Natural killer cell (primary cell): ENCODE results near the gene SF3A1. TPM values are rescaled to one million over a fixed set of nuclear protein-coding genes. Genes with fewer than 3 reads are reported as not detected.

Source experiments
- ATAC-seq, 3 donors: fragments of 150-1000 bp in 2 of 3; fragments of 200-7000 bp in 1 of 3; cut with Tn5 transposase; 1 replicate in 1 of 3; 2 replicates in 2 of 3; pipeline ENCODE4 v1.10.0; 2021; ENCODE audit warnings: mild to moderate bottlenecking in 2 of 3, moderate library complexity in 2 of 3
- DNase-seq, 2 donors: peaks; one replicate each; pipeline versions ENCODE4 v3.0.0 to v3.0.0-alpha.2; 2013 to 2021; ENCODE audit warnings: mixed read lengths in 1 of 2
- H3K27ac ChIP-seq: one replicate; pipeline ENCODE4 v1.5.1; 2013; ENCODE audit warnings: mild to moderate bottlenecking, low read length
- H3K27me3 ChIP-seq: one replicate; pipeline ENCODE4 v1.6.1; 2013; ENCODE audit warnings: low read length; ENCODE audit not compliant: control insufficient read depth, insufficient read depth
- H3K36me3 ChIP-seq: one replicate; pipeline ENCODE4 v1.6.1; 2013; ENCODE audit warnings: low read length; ENCODE audit not compliant: control insufficient read depth, insufficient read depth
- H3K4me1 ChIP-seq: one replicate; pipeline ENCODE4 v1.6.1; 2013; ENCODE audit warnings: low read length; ENCODE audit not compliant: control insufficient read depth, insufficient read depth
- H3K4me3 ChIP-seq: one replicate; pipeline ENCODE4 v1.5.1; 2013; ENCODE audit warnings: low read length
- H3K9me3 ChIP-seq: one replicate; pipeline ENCODE4 v1.6.1; 2013; ENCODE audit warnings: low read length; ENCODE audit not compliant: control insufficient read depth, insufficient read depth
- H3K27ac Mint-ChIP-seq, 2 donors: one replicate each; pipeline ENCODE4 v1.8.0; 2022; ENCODE audit warnings: mild to moderate bottlenecking in 2 of 2, mixed read lengths in 2 of 2, moderate library complexity in 1 of 2
- H3K27me3 Mint-ChIP-seq, 2 donors: one replicate each; pipeline ENCODE4 v1.8.0; 2022; ENCODE audit warnings: low read depth in 2 of 2, mixed read lengths in 2 of 2
- H3K36me3 Mint-ChIP-seq: one replicate; pipeline ENCODE4 v1.8.0; 2022; ENCODE audit warnings: mixed read lengths
- H3K4me1 Mint-ChIP-seq, 2 donors: one replicate each; pipeline ENCODE4 v1.8.0; 2022; ENCODE audit warnings: mixed read lengths in 2 of 2
- H3K4me3 Mint-ChIP-seq: one replicate; pipeline ENCODE4 v1.8.0; 2022; ENCODE audit warnings: mild to moderate bottlenecking, moderate library complexity, mixed read lengths
- H3K9me3 Mint-ChIP-seq, 2 donors: one replicate each; pipeline ENCODE4 v1.8.0; 2022; ENCODE audit warnings: mixed read lengths in 2 of 2
- WGBS: methylation state at CpG from one replicate; pipeline ENCODE4 v1.1.7; 2013; ENCODE audit warnings: missing lambda C conversion rate; ENCODE audit not compliant: insufficient coverage; 5-methylcytosine and 5-hydroxymethylcytosine counted together
- intact Hi-C: fragments of 100-400 bp; cut with micrococcal nuclease; formaldehyde crosslinking; loops from one replicate; pipeline ENCODE4 v1.14.2; 2022
- total RNA-seq, 4 donors: library from RNA; stranded (reverse); fragments of 120-200 nt in 1 of 4; gene quantifications; one replicate each; pipeline versions ENCODE4 v1.2.3 to v1.2.4, GENCODE V29; 2013 to 2022
- TF ChIP-seq, protein P1 (sequence below): fragments of 200-600 bp; IDR thresholded peaks from one replicate; pipeline ENCODE4 v1.8.0; 2022; ENCODE audit warnings: antibody characterized with exemption

SF3A1 gene
- total RNA-seq, result 100 to 1,000 TPM; 309 to 340 (median 319) TPM
- 79.2 TPM for total RNA-seq (2013)

GRCh38 chr22:30356449-30357235 lies at the start of gene SF3A1, which contains the start of gene CCDC157:
SF3A1 (minus strand) TSS chr22:30356894; CDS start chr22:30356792, 102 bp downstream.
CCDC157 (plus strand) TSS chr22:30357007; CDS start chr22:30366001, 8,994 bp downstream.
- TF ChIP-seq, protein P1, sequence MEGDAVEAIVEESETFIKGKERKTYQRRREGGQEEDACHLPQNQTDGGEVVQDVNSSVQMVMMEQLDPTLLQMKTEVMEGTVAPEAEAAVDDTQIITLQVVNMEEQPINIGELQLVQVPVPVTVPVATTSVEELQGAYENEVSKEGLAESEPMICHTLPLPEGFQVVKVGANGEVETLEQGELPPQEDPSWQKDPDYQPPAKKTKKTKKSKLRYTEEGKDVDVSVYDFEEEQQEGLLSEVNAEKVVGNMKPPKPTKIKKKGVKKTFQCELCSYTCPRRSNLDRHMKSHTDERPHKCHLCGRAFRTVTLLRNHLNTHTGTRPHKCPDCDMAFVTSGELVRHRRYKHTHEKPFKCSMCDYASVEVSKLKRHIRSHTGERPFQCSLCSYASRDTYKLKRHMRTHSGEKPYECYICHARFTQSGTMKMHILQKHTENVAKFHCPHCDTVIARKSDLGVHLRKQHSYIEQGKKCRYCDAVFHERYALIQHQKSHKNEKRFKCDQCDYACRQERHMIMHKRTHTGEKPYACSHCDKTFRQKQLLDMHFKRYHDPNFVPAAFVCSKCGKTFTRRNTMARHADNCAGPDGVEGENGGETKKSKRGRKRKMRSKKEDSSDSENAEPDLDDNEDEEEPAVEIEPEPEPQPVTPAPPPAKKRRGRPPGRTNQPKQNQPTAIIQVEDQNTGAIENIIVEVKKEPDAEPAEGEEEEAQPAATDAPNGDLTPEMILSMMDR, result no peak
- H3K4me3 ChIP-seq, result peak within 1 kb of the TSS; percentile 96
- peak within 1 kb of the TSS; percentile 97 for H3K4me3 Mint-ChIP-seq
- H3K9me3 Mint-ChIP-seq, result no peaks in the 10 kb centered on the region
- intact Hi-C loops, result loop anchor here (1.0 to 2.0 kb wide), 4 partner anchors 29 to 89 kb away; partner anchors contain the start of gene MTFP1
- DNase-seq (peak; percentile 89 to 95), ATAC-seq (peak; percentile 84 to 94 (median 84))
- peak within 1 kb of the TSS; percentile 88 for H3K27ac ChIP-seq
- H3K27ac Mint-ChIP-seq, result peak within 1 kb of the TSS; percentile 89 to 92
- under 1% methylated on average over 91 of the region's 91 CpGs for WGBS
- H3K36me3 ChIP-seq, result peaks cover 15% of the 10 kb centered on the region
- peaks cover 59% of the 10 kb centered on the region in 2 donors for H3K4me1 Mint-ChIP-seq
- peaks cover 0 to 3% of the 10 kb centered on the region in 2 donors for H3K27me3 Mint-ChIP-seq
- H3K4me1 ChIP-seq, result peaks cover 50% of the 10 kb centered on the region
- H3K9me3 ChIP-seq, result no peaks in the 10 kb centered on the region
- no peaks in the 10 kb centered on the region for H3K27me3 ChIP-seq
- H3K36me3 Mint-ChIP-seq, result no peaks in the 10 kb centered on the region

DNA sequence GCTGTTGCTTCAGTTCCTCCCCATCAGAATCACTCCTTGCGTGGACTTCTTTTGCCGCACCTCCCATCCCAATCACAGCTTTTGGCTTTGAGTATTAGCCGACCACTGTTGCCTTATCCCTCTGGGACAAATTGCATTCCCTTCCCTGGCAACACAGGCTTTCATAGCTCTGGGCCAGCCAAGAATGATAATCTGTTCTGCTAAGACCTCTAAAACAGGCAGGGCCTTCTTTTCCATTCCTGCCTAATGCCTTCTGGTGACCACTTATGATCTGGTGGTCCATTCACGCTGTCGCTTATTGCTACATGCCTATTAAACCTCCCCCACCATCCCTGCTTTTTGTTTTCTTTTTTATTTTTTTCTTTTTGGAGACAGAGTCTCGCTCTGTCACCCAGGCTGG lies 49.7 kb upstream of the SF3A1 start:
- Mint-ChIP-seq H3K27ac (no peak overlapping the region), H3K27me3 (no peaks in the 10 kb centered on the region), H3K9me3 (no peaks in the 10 kb centered on the region), H3K36me3 (no peaks in the 10 kb centered on the region), H3K4me3 (no peak overlapping the region), H3K4me1 (no peaks in the 10 kb centered on the region)
- Histone ChIP-seq H3K27ac (no peak overlapping the region), H3K4me1 (no peaks in the 10 kb centered on the region), H3K9me3 (no peaks in the 10 kb centered on the region), H3K27me3 (no peaks in the 10 kb centered on the region), H3K36me3 (no peaks in the 10 kb centered on the region), H3K4me3 (no peak overlapping the region)
- no peak for DNase-seq
- ATAC-seq, result no peak
- intact Hi-C loops, result no loop called here
- TF ChIP-seq, protein P1, result no peak
- WGBS, result 96% methylated on average over 6 of the region's 6 CpGs

DNA sequence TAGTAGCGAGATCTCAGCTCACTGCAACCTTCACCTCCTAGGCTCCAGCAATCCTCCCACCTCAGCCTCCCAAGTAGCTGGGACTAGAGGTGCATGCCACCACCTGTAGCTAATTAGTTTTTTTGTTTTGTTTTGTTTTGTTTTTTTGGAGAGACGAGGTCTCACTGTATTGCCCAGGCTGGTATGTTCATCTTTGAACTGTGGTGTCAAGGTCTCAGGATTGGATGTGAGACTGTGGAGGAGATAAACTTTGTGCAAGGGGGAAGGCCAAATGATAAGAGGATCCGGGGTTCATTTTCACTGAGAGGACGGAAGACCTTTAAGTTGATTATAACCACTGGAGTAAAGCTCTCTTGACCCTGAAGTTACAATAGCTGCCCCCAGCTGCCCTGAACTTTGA lies 49.0 kb upstream of the SF3A1 start:
- ATAC-seq (no peak), DNase-seq (no peak)
- no peak overlapping the region for H3K27ac Mint-ChIP-seq
- intact Hi-C loops, result no loop called here
- TF ChIP-seq, protein P1, result no peak
- Histone ChIP-seq H3K4me1 (no peaks in the 10 kb centered on the region), H3K27me3 (no peaks in the 10 kb centered on the region), H3K27ac (no peak overlapping the region), H3K4me3 (no peak overlapping the region), H3K36me3 (no peaks in the 10 kb centered on the region), H3K9me3 (no peaks in the 10 kb centered on the region)
- H3K36me3 Mint-ChIP-seq, result no peaks in the 10 kb centered on the region
- H3K4me3 Mint-ChIP-seq, result no peak overlapping the region
- H3K4me1 Mint-ChIP-seq, result no peaks in the 10 kb centered on the region
- no peaks in the 10 kb centered on the region for H3K9me3 Mint-ChIP-seq
- 91% methylated on average over 2 of the region's 4 CpGs for WGBS
- no peaks in the 10 kb centered on the region for H3K27me3 Mint-ChIP-seq
